GM19328 (cell line): ENCODE data around the gene TEX11.

Experiments
- ATAC-seq: cut with Tn5 transposase; IDR thresholded peaks from one replicate; pipeline ENCODE4 v1.9.1; 2021; ENCODE audit warnings: mild to moderate bottlenecking, moderate library complexity; ENCODE audit not compliant: unreplicated experiment

TEX11 gene

DNA sequence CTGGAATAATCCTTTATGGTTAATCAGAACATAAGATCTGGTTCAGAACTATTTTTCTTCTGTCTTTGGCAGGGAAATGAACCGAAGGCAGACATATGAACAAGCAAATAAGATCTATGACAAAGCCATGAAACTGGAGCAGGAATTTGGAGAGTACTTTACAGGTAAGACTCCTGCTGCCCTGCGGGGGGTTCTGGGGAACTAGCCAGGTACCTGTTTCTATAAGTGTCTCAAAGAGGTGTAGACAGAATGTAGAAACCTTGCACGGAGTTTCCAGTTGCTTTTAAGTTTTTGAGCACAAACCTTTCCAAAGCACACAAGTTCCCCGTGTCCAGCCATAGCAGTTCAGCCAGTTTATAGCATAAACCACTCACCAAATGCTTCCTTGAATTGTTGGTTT is 407.7 kb downstream of the TEX11 start:
- ATAC-seq: no peak

GRCh38 chrX:70498129-70498528 is 410.4 kb downstream of the TEX11 start:
- no peak for ATAC-seq

GRCh38 chrX:70497026-70497425 is 411.5 kb downstream of the TEX11 start:
- no peak for ATAC-seq

DNA sequence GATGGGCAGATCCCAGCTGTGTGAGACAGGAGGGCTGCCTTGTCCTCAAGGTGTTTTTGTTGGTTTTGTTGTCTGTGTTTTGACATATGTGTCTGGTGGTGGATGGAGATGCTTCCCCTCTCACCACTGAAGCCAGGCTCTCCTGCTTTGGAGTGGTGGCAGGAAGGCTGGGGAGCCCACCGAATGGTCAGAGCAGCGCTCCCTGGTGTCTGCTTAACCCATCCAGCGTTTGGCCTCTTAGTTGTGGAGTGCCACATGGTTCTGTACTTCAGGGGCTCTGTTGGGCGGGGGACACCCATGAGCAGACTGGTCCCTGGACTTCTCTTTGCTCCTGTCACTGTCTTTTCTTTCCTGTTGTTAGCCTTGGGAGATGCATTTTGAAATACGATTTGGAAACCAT is 412.0 kb downstream of the TEX11 start:
- no peak for ATAC-seq

DNA sequence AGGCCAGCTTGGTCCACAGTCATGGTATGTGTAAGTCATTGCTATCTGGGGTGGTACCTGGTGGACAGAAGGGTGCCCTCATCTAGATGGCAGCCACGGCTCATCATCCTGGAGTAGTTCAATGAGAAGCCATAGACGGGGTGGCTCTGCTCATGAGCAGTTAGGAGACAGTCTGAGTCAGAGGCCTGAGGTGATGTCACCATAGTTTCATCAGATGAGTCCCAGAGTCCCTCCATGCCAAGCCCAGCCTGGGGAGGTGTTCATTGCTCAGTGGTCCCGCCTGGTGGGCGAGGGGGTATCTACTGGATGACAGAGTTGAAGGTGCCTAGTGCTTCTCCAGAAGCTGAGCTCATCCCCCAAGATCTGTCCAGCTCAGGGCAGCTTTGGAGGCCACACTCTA is 414.1 kb downstream of the TEX11 start:
- ATAC-seq: no peak

GRCh38 chrX:70488856-70489255 is 419.7 kb downstream of the TEX11 start:
- no peak for ATAC-seq

DNA sequence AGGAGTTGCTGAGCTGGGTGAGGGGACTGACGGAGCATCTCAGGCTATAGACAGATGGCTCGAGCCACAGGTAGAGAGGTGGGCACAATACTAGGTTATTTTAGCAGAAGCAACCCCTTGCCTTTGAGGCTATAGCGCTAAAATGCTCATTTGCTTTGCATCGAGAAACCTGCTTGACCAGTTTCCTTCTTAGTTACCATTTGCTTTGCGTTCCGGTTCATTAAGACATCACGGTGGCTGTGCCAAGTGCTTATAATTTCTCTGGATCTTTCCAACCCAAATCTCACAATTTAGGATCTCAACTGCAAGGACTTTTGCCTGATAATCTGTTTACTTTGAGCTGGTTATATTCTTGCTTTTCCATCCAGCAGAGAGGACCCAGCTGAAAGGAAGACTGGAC is 423.0 kb downstream of the TEX11 start:
- ATAC-seq: no peak

DNA sequence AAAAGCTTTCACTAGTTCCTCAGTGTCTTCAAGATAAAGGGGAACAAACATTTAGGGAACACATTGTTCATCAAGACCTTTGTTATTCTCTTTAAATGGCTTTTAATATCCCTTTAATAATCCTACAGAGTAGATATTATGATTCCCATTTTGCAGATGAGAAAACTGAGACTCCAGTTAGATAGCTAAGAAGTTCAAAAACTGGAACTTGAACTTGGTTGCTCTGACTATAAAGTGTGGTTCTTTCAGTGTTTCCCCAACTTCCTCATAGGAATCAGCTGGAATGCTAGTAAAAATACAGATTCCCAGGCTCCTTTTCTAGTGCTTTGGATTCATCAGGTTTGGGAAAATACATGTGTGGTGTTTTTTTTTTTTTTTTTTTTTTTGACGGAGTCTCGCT is 426.2 kb downstream of the TEX11 start:
- ATAC-seq: no peak

GRCh38 chrX:70481471-70482270 is 426.8 kb downstream of the TEX11 start:
- no peak for ATAC-seq

- no peak for ATAC-seq
Measured at GRCh38 chrX:70480660-70481018, 427.9 kb downstream of the TEX11 start.

GRCh38 chrX:70479922-70480659 is 428.4 kb downstream of the TEX11 start:
- ATAC-seq: no peak

GRCh38 chrX:70479247-70479921 is 429.1 kb downstream of the TEX11 start:
- ATAC-seq: no peak
